ENCODE results near the gene CHAD. TPM values are rescaled to one million over a fixed set of nuclear protein-coding genes. Genes with fewer than 3 reads are reported as not detected.

The CHAD gene
- total RNA-seq, 1 donor from 2014 or later, result 12.4 TPM

- ATAC-seq (no peak), DNase-seq (ENCODE audit: low spot score) (no peak)
Measured at GRCh38 chr17:50495217-50495823, 26.6 kb upstream of the CHAD start.

GRCh38 chr17:50493744-50494143, 25.1 kb upstream of the CHAD start:
- DNase-seq (ENCODE audit: low spot score) (no peak), ATAC-seq (no peak)

- ATAC-seq (no peak), DNase-seq (ENCODE audit: low spot score) (no peak)
Measured at GRCh38 chr17:50492214-50492613, 23.5 kb upstream of the CHAD start.

- DNase-seq (ENCODE audit: low spot score), result no peak
- ATAC-seq, result no peak
Measured at GRCh38 chr17:50491505-50491904, 22.8 kb upstream of the CHAD start.

- ATAC-seq (no peak), DNase-seq (ENCODE audit: low spot score) (no peak)
Measured at GRCh38 chr17:50488880-50489279, 20.2 kb upstream of the CHAD start.

GRCh38 chr17:50487213-50488096, 18.8 kb upstream of the CHAD start:
- ATAC-seq (no peak), DNase-seq (ENCODE audit: low spot score) (no peak)

- ATAC-seq, result no peak
- no peak for DNase-seq (ENCODE audit: low spot score)
Measured at GRCh38 chr17:50484386-50485155, 15.9 kb upstream of the CHAD start.

GRCh38 chr17:50483266-50483665, 14.6 kb upstream of the CHAD start:
- no peak for DNase-seq (ENCODE audit: low spot score)
- no peak for ATAC-seq

- ATAC-seq, result peak; percentile 71
- peak; percentile 95 for DNase-seq (ENCODE audit: low spot score)
Measured at GRCh38 chr17:50482516-50482915, 13.8 kb upstream of the CHAD start.

GRCh38 chr17:50482110-50482509, 13.4 kb upstream of the CHAD start:
- DNase-seq (ENCODE audit: low spot score), result no peak
- no peak for ATAC-seq

- DNase-seq (ENCODE audit: low spot score) (no peak), ATAC-seq (no peak)
Measured at GRCh38 chr17:50481648-50482047, 13.0 kb upstream of the CHAD start.

GRCh38 chr17:50480854-50481490, 12.3 kb upstream of the CHAD start:
- no peak for ATAC-seq
- no peak for DNase-seq (ENCODE audit: low spot score)

GRCh38 chr17:50480142-50480764, 11.6 kb upstream of the CHAD start:
- ATAC-seq (no peak), DNase-seq (ENCODE audit: low spot score) (no peak)

GRCh38 chr17:50479522-50480141, 11.0 kb upstream of the CHAD start:
- peak; percentile 52 for ATAC-seq
- peak; percentile 81 for DNase-seq (ENCODE audit: low spot score)

GRCh38 chr17:50478391-50479381, 10.0 kb upstream of the CHAD start, which contains the start of gene RSAD1:
RSAD1 (plus strand) TSS chr17:50478860; CDS start chr17:50478885, 25 bp downstream.
- DNase-seq (ENCODE audit: low spot score), result peak; percentile 91
- ATAC-seq, result peak; percentile 78

- ATAC-seq (no peak), DNase-seq (ENCODE audit: low spot score) (no peak)
Measured at GRCh38 chr17:50477976-50478375, 9.3 kb upstream of the CHAD start.

- DNase-seq (ENCODE audit: low spot score) (peak; percentile 80), ATAC-seq (peak; percentile 19)
Measured at GRCh38 chr17:50476545-50477315, 8.1 kb upstream of the CHAD start.

Measured in left lobe of liver (tissue), 2 donors.